ENCODE measurements around the gene ZNF385D. TPM values are rescaled to one million over a fixed set of nuclear protein-coding genes. Genes with fewer than 3 reads are reported as not detected.

ZNF385D gene
- total RNA-seq, 2 donors from 2014 or later: 1.5 to 2.6 TPM

DNA sequence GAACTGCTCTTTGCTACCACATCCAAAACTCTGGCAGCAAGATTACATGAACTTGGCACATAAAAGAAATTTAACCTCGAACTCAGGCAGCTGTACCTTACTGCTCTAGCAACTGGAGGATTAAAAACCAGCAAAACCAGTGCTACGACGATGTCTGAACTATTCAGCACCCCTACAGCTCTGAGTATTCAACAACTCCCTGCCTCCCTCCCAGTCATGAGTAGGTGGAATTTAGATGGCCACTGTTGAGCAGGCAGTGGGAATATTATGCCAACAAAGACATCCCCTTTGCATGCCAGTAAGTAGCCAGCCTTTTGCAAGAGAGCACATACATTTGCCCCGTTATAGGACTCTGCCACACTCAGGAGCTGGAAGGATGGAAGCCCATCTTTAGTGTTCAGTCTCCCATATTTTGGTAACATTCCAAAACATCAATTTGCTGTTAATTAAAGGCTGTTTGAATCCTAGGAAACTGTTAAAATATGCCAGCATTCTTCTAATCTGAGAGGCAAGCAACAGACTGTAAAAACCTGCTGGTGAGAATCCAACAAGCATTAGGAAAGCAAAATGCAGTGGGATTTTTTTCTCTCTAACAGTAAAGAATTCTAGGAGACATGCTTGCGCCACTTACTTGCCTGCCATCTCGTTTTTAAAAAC lies 85.4 kb downstream of the ZNF385D start:
- Histone ChIP-seq H3K9ac (ENCODE audit: low read depth in 2 of 2, low read length in 2 of 2) (no peak overlapping the region), H3K27me3 (no peaks in the 10 kb centered on the region)
- DNase-seq: no peak

DNA sequence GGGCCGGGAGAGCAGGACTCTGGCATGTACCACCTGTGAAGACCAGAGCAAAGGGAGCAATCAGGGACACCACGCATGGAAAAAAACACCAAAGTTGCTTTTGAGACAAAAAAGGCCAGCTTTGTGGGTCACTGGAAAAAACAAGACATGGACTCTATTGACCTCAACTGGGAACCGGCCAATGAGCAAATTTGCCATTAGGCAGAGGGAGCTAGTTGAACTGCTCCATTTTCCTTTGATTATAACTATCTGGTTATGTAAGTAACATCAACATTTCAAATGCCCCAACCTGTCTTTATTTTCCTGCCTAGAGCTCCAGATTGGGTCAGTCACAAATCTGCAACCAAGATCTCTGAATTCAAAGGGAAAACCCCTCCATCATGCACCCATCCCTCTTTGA lies 86.0 kb downstream of the ZNF385D start:
- TF ChIP-seq, protein P1, sequence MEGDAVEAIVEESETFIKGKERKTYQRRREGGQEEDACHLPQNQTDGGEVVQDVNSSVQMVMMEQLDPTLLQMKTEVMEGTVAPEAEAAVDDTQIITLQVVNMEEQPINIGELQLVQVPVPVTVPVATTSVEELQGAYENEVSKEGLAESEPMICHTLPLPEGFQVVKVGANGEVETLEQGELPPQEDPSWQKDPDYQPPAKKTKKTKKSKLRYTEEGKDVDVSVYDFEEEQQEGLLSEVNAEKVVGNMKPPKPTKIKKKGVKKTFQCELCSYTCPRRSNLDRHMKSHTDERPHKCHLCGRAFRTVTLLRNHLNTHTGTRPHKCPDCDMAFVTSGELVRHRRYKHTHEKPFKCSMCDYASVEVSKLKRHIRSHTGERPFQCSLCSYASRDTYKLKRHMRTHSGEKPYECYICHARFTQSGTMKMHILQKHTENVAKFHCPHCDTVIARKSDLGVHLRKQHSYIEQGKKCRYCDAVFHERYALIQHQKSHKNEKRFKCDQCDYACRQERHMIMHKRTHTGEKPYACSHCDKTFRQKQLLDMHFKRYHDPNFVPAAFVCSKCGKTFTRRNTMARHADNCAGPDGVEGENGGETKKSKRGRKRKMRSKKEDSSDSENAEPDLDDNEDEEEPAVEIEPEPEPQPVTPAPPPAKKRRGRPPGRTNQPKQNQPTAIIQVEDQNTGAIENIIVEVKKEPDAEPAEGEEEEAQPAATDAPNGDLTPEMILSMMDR (IDR thresholded peaks at IDR 0.05): no peak
- Histone ChIP-seq H3K9ac (ENCODE audit: low read depth in 2 of 2, low read length in 2 of 2) (no peak overlapping the region), H3K4me1 (no peaks in the 10 kb centered on the region), H3K36me3 (no peaks in the 10 kb centered on the region), H3K27me3 (no peaks in the 10 kb centered on the region), H3K9me3 (no peaks in the 10 kb centered on the region), H3K27ac (no peak overlapping the region), H3K4me3 (no peak overlapping the region)
- intact Hi-C loops (cut with DNase I): no loop called here
- no peak for DNase-seq

More for the DNA sequence above, 85.4 kb downstream of the ZNF385D start:
- Histone ChIP-seq H3K4me1 (no peaks in the 10 kb centered on the region), H3K27ac (no peak overlapping the region), H3K9me3 (no peaks in the 10 kb centered on the region), H3K36me3 (no peaks in the 10 kb centered on the region), H3K4me3 (no peak overlapping the region)
- intact Hi-C loops (cut with DNase I): no loop called here
- TF ChIP-seq, protein P1 (IDR thresholded peaks at IDR 0.05): no peak

DNA sequence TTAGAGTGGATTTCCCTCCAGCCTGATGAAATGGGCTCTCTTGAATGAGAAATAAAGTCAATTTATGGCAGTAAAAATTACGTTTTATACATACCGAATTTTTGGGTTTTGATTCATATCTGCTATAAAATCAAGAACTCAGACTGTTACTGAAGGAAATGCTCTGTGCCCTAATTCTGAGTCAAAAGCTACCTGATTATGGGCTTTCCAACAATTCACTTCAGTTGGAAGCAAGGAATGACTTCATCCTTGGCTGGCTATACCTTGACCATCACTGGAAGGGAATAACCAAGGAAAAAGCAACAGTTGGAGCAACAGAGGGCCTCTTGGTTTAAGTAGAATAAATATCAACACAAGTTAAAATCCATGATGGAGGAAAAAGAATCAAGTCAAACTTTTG lies 88.6 kb downstream of the ZNF385D start:
- no peak for DNase-seq
- Histone ChIP-seq H3K4me1 (no peaks in the 10 kb centered on the region), H3K4me3 (no peak overlapping the region), H3K27ac (no peak overlapping the region), H3K9ac (ENCODE audit: low read depth in 2 of 2, low read length in 2 of 2) (no peak overlapping the region), H3K36me3 (no peaks in the 10 kb centered on the region), H3K9me3 (no peaks in the 10 kb centered on the region), H3K27me3 (no peaks in the 10 kb centered on the region)
- TF ChIP-seq, protein P1 (IDR thresholded peaks at IDR 0.05): no peak
- intact Hi-C loops (cut with DNase I): no loop called here

DNA sequence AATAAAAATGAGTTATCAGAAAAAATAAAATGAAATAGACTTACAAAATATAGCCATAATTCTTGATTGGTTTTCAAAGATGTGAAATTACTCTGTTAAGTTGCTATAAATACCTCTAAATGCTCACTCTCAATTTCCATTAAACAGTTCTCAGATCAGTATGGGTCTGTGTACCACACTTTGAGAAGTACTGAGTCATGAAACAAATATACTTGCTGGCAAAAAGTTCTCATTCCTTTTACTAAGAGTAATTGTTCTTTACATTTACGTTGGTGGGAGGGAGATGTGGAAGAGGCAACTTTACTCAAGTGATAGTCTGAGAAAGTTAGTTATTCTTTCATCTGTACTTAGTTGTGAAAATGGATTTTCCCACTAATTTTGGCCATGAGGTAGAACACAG lies 96.3 kb downstream of the ZNF385D start:
- Histone ChIP-seq H3K9ac (ENCODE audit: low read depth in 2 of 2, low read length in 2 of 2) (no peak overlapping the region), H3K4me1 (no peaks in the 10 kb centered on the region), H3K9me3 (no peaks in the 10 kb centered on the region), H3K36me3 (no peaks in the 10 kb centered on the region), H3K27me3 (no peaks in the 10 kb centered on the region), H3K27ac (no peak overlapping the region), H3K4me3 (no peak overlapping the region)
- no peak for DNase-seq
- intact Hi-C loops (cut with DNase I): no loop called here
- TF ChIP-seq, protein P1 (IDR thresholded peaks at IDR 0.05): no peak

GRCh38 chr3:21654241-21654640 lies 96.8 kb downstream of the ZNF385D start:
- no peak overlapping the region for H3K27ac ChIP-seq
- no peak for DNase-seq
- H3K9me3 ChIP-seq: no peaks in the 10 kb centered on the region
- H3K27me3 ChIP-seq: no peaks in the 10 kb centered on the region
- TF ChIP-seq, protein P1 (IDR thresholded peaks at IDR 0.05): no peak
- no peaks in the 10 kb centered on the region for H3K4me1 ChIP-seq
- no peak overlapping the region for H3K4me3 ChIP-seq
- no peak overlapping the region for H3K9ac ChIP-seq (ENCODE audit: low read depth in 2 of 2, low read length in 2 of 2)
- H3K36me3 ChIP-seq: no peaks in the 10 kb centered on the region
- intact Hi-C loops (cut with DNase I): no loop called here

Data from colonic mucosa (tissue), 4 donors.